GM12878 (cell line): Measurements from ENCODE around the gene CAMK2B.

ENCODE experiments used
- BHLHE40 ChIP-seq, 2 experiments: fragments of 450-650 bp in 1 of 2; IDR thresholded peaks; 2 replicates each; pipeline ENCODE4 v1.6.1; 2011 to 2017; ENCODE audit warnings: low read depth in 2 of 2, borderline replicate concordance in 1 of 2, improper control_type of control experiment in 1 of 2, low read length in 1 of 2, mild to moderate bottlenecking in 1 of 2
- MYC ChIP-seq: IDR thresholded peaks from 2 replicates; pipeline ENCODE4 v1.6.1; 2011; ENCODE audit warnings: mild to moderate bottlenecking, low read length, moderate library complexity, inconsistent platforms; ENCODE audit not compliant: insufficient read depth, insufficient replicate concordance, insufficient read length, severe bottlenecking
- NFIC ChIP-seq: IDR thresholded peaks from 2 replicates; pipeline ENCODE4 v1.6.1; 2012; ENCODE audit warnings: low read depth, mild to moderate bottlenecking, inconsistent platforms, low read length, moderate library complexity
- RCOR1 ChIP-seq: conservative IDR thresholded peaks from 2 replicates; pipeline ENCODE4 v1.6.1; 2012; ENCODE audit warnings: low read depth, low read length, improper control_type of control experiment
- TF ChIP-seq, protein P1 (sequence below): IDR thresholded peaks from 2 replicates; pipeline ENCODE4 v1.6.1; 2011; ENCODE audit warnings: low read depth, mild to moderate bottlenecking, low read length, moderate library complexity, borderline replicate concordance; ENCODE audit errors: extremely low read depth
- TF ChIP-seq, protein P2 (sequence below): fragments of 450-650 bp; IDR thresholded peaks from 2 replicates; pipeline ENCODE4 v1.6.1; 2017; ENCODE audit warnings: mild to moderate bottlenecking

DNA sequence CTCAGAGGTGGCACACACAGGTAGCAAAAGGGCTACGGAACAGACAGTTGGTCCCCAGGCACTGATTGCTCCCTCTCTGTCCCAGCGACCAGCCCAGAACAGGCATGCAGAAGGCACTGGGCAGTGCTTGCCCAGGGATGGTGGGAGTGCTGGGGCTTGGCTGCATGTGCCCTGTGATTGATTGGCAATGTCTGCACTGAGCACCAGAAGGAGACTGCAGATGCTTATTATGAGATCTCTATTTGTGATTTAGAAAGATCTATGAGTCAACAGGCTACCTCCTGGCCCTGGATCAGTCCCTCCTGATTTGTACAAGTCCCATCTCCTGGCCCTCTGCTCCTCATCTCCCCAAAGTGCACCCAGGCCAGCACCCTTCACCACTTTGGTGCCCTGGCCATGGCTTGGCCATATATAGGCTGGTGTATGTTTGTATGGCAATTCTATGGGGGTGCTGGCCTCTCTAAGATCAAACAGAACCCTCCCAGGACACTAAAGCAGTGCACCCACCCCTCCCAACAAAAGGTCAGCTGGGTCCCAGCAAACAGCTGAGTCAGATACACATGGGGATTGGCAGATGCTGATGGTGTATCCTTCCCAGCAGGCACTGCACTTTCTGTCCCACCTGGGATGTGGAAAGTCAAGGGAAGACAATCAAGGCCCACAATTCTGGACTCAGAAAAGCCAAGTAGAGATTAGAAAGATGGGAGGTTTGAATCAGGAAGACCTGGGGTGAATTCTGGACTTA, 30.9 kb downstream of the CAMK2B start:
- TF ChIP-seq RCOR1 (no peak), NFIC (no peak), MYC (no peak), BHLHE40 (IDR thresholded peaks at IDR 0.05; ENCODE audit: borderline replicate concordance in 1 of 2, low read depth in 2 of 2, low read length in 1 of 2) (no peak)
- TF ChIP-seq, protein P1, sequence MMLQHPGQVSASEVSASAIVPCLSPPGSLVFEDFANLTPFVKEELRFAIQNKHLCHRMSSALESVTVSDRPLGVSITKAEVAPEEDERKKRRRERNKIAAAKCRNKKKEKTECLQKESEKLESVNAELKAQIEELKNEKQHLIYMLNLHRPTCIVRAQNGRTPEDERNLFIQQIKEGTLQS, result no peak
- TF ChIP-seq, protein P2, sequence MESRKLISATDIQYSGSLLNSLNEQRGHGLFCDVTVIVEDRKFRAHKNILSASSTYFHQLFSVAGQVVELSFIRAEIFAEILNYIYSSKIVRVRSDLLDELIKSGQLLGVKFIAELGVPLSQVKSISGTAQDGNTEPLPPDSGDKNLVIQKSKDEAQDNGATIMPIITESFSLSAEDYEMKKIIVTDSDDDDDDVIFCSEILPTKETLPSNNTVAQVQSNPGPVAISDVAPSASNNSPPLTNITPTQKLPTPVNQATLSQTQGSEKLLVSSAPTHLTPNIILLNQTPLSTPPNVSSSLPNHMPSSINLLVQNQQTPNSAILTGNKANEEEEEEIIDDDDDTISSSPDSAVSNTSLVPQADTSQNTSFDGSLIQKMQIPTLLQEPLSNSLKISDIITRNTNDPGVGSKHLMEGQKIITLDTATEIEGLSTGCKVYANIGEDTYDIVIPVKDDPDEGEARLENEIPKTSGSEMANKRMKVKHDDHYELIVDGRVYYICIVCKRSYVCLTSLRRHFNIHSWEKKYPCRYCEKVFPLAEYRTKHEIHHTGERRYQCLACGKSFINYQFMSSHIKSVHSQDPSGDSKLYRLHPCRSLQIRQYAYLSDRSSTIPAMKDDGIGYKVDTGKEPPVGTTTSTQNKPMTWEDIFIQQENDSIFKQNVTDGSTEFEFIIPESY, result no peak
